Stimulated activated CD8-positive, alpha-beta memory T cell treated with anti-CD3 and anti-CD28 coated beads, Interleukin-2, amount 100 ng/mL, for 1 hour (primary cell): Measurements from ENCODE around the gene HAS3.

Experiments
- DNase-seq, 2 donors: peaks; one replicate each; pipeline ENCODE4 v3.0.0-alpha.2; 2020; ENCODE audit warnings: low read depth in 2 of 2

Gene HAS3

DNA sequence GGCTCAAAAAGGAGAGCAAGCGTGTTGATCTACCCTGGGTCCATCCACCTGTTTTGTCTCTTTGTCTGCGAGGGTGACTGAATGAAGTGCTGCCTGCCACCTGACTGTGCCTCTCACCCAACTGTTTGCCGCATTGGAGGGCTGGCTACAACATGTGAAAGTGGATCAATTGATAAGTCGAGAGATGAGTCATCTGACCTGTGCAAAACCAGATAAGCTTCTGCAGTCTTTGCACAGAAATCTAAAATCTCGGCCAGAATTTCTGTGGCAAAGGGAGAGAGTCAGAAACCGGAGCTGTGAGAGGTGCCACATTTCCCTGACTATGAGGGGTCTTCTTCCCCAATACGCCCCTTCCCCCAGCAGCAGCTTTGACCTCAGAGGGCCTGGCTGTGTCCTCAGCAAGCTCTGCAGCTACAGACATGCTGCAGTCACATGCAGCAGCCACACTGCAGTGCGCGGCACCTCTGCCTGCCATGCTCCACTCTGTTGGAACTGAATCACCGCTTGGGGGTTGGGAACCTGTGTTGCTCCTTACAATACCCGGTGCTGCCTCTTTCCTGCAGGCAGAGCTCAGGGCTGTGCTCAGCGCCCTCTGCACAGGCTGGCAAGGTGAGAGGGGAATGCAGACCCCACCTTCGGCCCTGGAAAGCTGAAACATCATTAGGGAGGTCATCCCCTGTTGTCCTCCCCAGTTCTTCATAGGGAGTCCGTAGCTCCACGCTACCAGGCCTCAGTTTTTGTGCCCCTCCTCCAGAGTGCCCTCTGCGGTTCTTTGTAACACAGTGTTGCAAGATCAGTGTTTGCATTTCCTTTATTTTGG is 16.2 kb upstream of the HAS3 start:
- DNase-seq: no peak

DNA sequence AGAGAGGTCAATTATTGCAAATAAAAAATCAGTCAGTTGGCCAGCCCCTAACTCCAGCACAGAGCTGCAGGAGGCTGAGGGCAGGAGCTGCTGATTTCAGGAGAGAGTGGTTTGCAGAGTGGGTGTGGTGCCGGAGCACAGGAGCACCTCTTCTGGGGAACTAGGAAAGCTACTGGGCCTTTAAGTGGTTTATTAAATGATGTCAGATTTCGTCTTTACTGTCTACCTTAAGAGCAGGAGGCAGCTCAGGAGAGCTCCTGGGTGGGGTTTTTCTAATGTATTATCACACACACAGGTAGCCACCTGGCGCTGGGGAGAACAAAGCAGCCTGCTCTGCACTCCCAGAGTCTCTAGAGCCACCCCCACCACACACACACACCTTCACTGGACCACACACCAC is 11.5 kb upstream of the HAS3 start:
- DNase-seq: no peak

DNA sequence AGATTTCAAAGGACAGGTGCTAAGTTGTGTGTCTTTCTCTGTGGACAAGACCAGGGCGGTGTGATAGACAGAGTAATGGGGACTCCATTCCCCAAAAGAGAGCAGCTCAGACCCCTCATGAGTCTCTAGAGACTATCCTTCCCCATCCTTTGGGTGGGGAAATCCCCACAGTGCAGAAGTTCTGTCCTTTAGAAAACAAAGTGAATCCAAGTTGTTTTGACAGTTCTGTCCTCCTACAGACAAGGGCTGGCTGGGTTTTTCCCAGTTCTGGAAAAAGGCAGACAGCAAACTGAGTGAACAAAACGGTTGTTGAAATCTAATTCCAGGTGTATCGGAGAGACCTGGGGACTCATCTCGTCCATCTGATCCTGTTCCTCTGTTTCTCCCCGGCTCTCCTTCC is 11.0 kb upstream of the HAS3 start:
- DNase-seq: no peak

DNA sequence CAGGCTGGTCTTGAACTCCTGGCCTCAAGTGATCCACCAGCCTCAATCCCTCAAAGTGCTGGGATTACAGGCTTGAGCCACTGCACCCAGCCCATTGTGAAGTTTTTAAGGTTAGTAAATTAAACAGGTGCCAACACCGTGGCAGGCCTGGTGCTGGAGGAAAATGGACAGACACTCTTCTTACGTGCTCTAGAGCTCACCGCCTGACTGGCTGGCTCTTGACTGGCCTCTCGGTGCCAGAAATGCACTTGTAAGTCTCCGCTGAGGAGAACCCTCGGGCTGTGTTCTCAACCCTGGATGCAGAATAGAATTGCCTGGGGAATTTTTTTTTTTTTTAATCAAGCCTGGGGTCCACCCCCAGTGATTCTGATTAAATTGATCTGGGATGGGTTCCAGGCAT is 10.3 kb upstream of the HAS3 start:
- no peak for DNase-seq

DNA sequence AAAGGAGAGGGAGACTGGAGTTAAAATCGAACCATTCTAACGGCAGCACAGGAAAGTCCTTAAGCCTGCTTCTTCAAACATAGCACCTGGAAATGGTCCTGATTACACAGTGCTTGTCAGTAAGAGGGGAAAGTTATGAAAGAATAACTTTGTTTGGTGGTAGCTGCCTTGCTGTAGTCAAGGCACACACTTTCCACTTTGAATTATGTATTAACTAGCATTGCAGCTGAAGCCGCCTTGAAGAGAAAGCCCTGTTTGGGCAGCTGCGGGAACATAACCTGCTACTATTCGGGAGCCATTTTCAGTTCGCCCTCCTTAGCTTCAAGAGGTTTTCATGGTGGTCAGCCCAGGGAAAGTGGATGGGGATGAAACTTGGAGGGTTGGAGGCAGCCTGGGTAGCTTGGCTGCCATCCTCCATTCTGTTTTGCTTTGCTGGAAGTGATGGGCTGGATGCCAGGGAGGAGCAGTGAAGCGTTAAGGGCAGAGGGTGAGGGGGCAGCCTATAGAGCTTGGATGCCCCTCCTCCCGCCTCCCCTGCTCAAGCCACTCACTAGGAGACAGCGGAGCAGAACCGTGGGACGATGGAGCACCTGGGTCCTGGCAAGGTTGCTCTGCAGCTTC is 5.3 kb upstream of the HAS3 start:
- DNase-seq: no peak

DNA sequence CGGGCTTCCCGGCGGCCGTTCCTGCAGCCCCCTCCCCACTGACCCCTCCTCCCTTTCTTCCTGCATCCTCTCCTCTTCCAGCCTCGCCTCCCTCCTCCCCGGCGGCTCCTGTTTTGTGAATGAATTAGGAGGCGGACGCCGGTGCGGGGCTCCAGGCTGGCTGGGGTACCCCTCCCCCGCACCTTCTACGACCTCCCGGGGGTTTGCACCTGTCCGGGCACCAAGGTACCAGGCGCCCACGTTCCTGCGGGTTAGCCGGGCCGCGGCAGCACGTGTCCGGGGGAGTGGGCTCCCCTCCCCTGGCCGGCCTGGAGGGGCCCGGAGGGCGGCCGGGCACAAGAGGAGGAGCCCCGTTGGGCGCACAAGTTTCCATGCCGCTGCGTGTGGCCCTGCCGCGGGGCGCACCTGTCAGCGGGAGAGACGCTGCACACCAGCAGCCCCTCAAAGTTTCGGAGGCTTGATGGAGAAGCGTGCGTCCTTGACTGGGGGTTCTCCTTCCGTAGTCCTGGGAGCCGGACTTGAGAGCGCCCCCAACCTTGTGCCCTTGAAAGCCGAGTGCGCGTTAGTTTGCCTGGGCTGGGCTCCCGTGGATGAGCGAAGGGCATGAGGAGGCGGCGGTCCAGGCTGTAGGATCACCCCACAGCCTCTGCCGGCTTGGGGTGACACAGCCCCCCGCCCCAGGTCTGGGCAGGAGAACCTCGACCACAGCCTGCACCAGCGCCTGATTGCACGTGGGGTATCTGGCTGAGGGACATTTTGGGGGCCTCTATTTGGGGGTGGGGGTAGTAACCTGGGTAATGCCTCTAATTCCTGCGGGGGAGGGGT is 1.2 kb downstream of the HAS3 start:
- no peak for DNase-seq

DNA sequence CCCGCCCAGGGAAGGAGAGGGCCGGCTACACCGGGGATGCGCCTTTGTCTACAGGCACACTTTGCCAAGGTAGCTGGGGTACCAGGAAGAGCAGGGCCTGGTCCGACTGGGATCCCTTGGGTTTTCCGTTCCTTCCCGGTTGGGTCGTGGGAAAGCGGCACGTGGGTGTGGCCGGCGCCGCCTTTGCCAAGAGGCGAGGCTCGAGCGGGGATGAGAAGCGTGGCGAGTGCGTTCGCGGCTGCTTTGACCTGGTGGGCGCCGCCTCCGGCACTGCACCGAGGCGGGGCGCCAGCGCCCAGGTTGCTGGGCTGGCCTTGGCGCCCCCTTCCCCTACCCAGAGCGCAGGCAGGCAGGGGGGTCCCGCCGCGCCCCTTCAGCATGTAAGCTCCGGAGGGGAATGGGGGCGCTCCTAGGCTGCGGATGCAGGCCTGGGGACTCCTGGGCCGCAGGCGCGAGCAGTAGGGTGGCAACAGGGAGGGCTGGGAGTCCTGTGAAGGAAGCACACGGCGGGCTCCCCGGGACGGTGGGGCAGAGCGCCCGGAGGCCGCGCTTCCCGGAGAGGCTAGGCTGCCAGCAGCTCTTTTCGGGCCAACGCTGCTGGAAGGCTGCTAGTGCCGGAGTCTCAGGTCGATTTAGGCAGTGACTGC is 2.0 kb downstream of the HAS3 start:
- DNase-seq: no peak

DNA sequence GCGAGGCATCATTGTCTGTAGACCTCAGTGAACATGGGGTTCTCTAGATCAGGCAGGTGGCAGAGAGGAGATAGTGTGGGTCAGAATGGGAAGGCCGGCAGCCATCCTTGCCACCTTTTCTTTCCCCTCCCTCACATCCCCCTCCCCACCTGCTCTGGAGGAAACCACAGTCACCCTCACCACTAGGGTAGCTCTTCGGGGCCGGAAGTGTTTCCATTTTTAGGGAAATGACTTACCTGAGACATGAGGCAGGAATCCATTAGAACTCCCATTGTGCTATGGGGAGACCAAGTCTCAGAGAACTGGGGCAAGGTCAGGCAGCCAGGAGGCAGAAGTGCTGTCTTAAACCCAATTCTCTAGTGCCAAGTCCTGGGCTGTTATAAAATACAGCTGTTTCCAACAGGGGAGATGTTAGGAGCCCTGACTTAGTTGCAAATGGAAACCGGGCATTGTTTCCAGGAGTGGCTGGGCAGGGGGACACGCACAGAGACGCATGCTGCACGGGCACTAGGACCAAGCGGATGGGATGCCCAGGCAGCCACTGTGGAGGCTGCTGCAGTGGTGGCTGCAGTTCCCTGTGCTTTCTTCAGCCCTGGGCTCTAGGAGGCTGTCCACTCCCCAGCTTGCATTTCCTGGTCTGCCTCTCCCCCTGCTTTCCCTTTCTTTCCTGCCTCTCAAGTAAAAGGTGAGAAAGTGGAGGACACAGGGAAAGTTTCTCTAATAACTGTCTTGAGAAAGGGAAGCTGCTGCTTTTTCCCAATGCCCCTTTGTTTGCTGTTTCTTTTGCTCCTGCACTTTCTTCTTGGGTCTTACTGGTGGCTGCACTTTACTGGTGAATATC is 2.8 kb downstream of the HAS3 start:
- DNase-seq: no peak

DNA sequence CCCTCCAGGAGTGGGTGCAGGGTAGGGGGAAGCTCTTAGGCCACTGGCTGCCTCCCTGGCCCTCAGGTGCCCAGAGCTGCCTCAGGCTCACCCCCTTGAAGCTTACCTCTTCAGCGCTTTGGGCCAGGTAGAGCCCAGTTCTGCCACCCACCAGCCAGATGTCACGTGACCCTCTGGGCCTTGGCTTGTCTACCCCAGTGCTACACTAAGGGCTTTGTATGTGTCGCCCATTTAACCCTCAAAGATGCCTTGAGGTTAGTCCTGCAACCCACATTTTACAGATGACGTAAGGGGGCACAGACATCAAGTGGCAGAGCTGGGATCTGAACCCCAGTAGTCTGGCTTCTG is 3.4 kb downstream of the HAS3 start:
- no peak for DNase-seq

DNA sequence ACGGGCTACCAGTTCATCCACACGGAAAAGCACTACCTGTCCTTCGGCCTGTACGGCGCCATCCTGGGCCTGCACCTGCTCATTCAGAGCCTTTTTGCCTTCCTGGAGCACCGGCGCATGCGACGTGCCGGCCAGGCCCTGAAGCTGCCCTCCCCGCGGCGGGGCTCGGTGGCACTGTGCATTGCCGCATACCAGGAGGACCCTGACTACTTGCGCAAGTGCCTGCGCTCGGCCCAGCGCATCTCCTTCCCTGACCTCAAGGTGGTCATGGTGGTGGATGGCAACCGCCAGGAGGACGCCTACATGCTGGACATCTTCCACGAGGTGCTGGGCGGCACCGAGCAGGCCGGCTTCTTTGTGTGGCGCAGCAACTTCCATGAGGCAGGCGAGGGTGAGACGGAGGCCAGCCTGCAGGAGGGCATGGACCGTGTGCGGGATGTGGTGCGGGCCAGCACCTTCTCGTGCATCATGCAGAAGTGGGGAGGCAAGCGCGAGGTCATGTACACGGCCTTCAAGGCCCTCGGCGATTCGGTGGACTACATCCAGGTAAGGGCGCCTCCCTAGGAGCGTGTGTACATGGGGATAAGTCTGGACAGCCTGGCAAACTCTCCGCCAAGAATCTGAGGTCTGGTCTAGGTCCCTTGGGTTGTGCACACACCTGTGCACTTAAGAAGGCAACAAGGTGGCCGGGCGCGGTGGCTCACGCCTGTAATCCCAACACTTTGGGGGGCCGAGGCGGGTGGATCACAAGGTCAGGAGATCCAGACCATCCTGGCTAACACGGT is 4.2 kb downstream of the HAS3 start:
- no peak for DNase-seq

DNA sequence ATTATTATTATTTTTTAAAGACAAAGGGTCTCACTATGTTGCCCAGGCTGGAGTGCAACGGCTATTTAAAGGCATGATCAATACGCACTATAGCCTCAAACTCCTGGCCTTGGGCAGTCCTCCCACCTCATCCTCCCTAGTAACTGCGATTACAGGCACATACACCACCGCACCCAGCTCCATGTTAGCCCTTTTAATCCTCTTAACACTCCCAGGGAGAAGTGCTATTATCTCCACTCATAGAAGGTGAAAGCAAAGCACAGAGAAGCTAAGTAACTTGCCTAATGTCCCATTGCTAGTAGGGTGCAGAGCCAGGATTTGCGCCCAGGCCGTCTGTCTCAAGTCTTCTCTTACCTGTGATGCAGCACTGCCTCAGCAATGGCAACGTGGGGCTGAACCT is 5.0 kb downstream of the HAS3 start:
- DNase-seq: no peak

DNA sequence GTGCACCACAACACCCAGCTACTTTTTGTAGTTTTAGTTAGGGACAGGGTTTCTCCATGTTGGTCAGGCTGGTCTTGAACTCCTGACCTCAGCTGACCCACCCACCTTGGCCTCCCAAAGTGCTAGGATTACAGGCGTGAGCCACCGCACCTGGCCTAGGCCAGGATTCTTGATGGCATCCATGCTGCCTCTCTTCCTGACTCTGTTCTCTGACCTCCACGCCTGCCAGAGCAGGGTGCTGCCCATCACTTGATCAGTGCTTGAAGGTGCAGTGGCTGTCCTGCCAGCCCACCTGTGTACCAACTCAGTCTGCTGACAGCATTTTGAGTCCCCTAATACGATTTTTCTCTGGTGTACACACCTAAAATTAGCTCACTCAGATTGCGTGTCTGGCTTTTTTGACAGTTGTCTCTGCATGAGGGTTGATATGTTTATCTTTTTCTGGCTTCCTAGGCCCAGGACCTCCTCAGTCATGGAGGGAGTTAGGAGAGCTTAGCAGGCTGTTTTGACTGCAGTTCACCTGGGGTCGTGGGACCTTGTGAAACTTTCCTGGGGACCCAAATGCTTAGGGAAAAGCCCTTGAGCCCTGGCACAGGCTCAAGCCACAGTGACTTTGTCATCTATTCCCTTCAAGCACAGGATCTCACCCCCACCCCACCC is 5.9 kb downstream of the HAS3 start:
- DNase-seq: no peak

DNA sequence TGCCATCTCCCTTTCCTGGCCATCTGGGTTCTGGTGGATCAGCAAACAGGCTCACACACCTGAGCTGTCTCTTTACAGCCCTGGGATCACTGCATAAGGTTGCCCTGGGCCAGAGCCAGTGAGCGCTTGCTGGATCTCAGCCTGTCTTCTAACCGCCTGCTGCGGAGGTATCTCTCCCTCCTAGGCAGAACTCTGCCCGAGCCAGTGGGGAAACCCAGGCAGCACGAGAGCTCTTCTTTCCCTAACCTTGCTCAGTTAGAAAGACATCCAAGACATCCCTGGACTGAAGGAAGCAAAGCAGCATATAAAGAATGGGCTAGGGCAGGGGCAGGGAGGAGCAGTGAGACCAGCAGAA is 6.4 kb downstream of the HAS3 start:
- DNase-seq: no peak

DNA sequence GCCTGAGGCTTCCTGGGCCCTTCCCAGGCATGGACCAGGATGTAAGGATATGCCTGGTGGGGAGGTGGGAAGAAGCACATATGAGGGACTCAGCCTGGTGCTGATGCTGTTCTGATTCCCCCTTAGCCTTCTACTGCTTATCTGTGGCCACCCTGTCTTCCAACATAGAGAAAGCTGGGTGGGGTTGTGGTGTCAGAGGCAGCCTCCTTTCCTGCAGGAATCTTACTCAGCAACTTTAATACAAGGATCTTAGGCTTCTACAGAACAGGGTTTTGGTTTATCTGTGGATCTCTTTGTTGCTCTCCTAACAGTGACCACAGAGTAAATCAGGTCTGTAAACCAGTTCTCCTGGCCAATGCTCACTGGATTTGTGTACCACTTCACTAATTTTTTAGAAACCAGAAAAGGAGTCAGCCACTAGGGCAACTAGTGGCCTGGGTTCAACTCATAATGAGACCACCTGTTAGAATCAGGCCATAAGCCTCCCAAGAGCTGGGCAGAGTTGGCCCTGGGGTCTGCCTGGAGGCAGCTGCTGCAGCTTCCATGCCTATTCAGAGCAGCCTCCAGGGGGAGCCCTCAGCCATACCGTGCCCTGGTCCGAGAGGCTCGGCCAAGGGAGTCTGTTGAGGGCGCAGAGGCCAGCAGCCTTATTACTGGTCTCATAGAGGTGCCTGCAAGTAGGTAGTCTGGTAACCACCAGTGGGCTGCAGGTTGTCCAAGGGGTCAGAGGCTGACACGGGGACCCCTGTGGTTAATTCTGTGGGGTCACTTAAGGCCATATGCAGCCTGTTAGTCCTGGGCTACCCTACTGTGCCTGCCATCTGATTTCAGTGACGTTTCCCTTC is 7.1 kb downstream of the HAS3 start:
- no peak for DNase-seq

DNA sequence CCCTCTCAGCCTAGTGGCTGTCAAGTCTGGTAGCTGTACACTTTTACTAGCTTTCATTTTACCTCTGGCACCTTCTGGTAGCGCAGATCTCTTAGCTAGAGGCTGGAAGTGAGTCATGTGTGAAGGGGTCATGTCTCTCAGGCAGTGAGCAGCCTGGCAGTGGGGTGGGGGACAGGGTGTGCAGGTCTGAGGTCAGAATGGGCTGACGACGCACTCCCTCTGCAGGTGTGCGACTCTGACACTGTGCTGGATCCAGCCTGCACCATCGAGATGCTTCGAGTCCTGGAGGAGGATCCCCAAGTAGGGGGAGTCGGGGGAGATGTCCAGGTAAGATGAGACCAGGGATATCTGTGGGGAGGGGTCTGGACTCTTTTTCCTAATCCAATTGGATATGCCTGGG is 7.8 kb downstream of the HAS3 start:
- DNase-seq: no peak

DNA sequence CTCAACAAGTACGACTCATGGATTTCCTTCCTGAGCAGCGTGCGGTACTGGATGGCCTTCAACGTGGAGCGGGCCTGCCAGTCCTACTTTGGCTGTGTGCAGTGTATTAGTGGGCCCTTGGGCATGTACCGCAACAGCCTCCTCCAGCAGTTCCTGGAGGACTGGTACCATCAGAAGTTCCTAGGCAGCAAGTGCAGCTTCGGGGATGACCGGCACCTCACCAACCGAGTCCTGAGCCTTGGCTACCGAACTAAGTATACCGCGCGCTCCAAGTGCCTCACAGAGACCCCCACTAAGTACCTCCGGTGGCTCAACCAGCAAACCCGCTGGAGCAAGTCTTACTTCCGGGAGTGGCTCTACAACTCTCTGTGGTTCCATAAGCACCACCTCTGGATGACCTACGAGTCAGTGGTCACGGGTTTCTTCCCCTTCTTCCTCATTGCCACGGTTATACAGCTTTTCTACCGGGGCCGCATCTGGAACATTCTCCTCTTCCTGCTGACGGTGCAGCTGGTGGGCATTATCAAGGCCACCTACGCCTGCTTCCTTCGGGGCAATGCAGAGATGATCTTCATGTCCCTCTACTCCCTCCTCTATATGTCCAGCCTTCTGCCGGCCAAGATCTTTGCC is 9.0 kb downstream of the HAS3 start:
- DNase-seq: no peak

DNA sequence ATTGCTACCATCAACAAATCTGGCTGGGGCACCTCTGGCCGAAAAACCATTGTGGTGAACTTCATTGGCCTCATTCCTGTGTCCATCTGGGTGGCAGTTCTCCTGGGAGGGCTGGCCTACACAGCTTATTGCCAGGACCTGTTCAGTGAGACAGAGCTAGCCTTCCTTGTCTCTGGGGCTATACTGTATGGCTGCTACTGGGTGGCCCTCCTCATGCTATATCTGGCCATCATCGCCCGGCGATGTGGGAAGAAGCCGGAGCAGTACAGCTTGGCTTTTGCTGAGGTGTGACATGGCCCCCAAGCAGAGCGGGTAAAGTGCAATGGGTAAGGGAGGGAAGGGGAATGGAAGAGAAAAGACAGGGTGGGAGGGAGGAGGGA is 9.5 kb downstream of the HAS3 start:
- no peak for DNase-seq

DNA sequence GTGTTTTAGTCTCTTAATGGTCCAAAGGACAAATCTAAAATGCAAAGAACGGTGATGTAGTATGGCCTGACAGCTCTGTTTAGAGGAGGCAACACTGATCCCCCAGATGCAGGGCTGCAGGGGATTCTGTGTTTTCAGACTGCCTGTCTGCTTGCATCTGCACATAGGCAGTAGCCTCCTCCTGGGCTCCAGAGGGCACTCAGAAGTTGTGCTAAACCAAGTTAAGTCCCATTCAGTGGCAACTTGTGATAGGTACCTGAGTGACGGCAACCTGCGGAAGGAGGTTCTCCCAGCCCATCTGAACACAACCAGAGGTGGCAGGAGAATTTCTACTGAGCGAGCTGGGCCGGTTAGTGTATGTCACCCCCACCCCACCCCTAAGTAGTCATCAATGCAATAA is 9.9 kb downstream of the HAS3 start:
- DNase-seq: no peak

DNA sequence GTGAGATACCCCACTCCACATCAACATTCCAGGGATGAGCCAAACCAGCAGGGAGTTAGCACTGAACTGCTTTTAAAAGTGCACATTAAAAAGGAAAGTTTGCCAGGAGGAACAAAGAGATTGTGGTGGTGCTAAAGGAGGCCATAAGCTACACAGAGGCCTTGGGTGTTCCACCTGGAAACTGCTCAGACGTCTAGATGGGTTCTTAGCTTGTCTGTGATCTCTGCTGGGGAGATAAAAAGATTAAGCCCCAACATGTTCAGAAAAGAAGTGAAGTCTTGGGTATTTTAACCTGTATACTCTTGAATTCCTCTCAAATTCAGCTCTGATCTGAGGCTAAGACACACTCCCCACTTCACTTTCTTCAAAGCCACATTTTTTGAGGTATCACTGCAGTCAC is 10.4 kb downstream of the HAS3 start:
- DNase-seq: no peak
